Brain microvascular endothelial cell (primary cell): Measurements from ENCODE around the gene VWF.

Experiments used
- DNase-seq: peaks from one replicate; pipeline ENCODE4 v3.0.0-alpha.2; 2020
- H3K27ac ChIP-seq: fragments of 250-450 bp; sonication (Bioruptor Pico); 2 replicates; pipeline ENCODE4 v1.5.1; 2020; ENCODE audit warnings: mild to moderate bottlenecking, moderate library complexity
- H3K27me3 ChIP-seq: fragments of 250-450 bp; sonication (Bioruptor Pico); replicated peaks from 2 replicates; pipeline ENCODE4 v1.5.1; 2020; ENCODE audit warnings: mild to moderate bottlenecking
- H3K36me3 ChIP-seq: fragments of 250-450 bp; sonication (Bioruptor Pico); replicated peaks from 2 replicates; pipeline ENCODE4 v1.5.1; 2020; ENCODE audit warnings: mild to moderate bottlenecking
- H3K4me3 ChIP-seq: 2 replicates; pipeline ENCODE4 v1.5.1; 2011; ENCODE audit warnings: low read depth, mild to moderate bottlenecking, control low read depth, low read length, moderate library complexity
- CTCF ChIP-seq: IDR thresholded peaks from 2 replicates; pipeline ENCODE4 v1.5.1; 2011; ENCODE audit warnings: low read depth, mild to moderate bottlenecking, moderate library complexity, low read length, control low read depth, inconsistent platforms; ENCODE audit errors: missing control alignments
- in situ Hi-C: cut with HindIII; loops from 2 replicates; pipeline ENCODE4 v1.10.0; 2017; ENCODE audit warnings: low sequenced_read_pairs, low pct_ligation_motif_present

The VWF gene

GRCh38 chr12:5960783-5961182 lies 163.7 kb downstream of the VWF start:
- DNase-seq, result no peak
- TF ChIP-seq CTCF, result no peak
- Histone ChIP-seq H3K4me3 (no peak overlapping the region), H3K27me3 (no peaks in the 10 kb centered on the region), H3K27ac (no peak overlapping the region), H3K36me3 (no peaks in the 10 kb centered on the region)
- in situ Hi-C loops, result no loop called here

GRCh38 chr12:5956987-5957386 lies 167.5 kb downstream of the VWF start:
- Histone ChIP-seq H3K27me3 (no peaks in the 10 kb centered on the region), H3K4me3 (no peak overlapping the region), H3K36me3 (no peaks in the 10 kb centered on the region), H3K27ac (no peak overlapping the region)
- in situ Hi-C loops, result no loop called here
- TF ChIP-seq CTCF, result no peak
- no peak for DNase-seq

- no peaks in the 10 kb centered on the region for H3K36me3 ChIP-seq
- in situ Hi-C loops, result no loop called here
- H3K27me3 ChIP-seq, result no peaks in the 10 kb centered on the region
- no peak for DNase-seq
- no peak overlapping the region for H3K27ac ChIP-seq
- TF ChIP-seq CTCF, result no peak
- H3K4me3 ChIP-seq, result no peak overlapping the region
Measured at GRCh38 chr12:5954661-5955060, 169.8 kb downstream of the VWF start.

GRCh38 chr12:5953835-5954586 lies 170.5 kb downstream of the VWF start:
- in situ Hi-C loops, result no loop called here
- H3K4me3 ChIP-seq, result no peak overlapping the region
- no peak overlapping the region for H3K27ac ChIP-seq
- DNase-seq, result no peak
- H3K27me3 ChIP-seq, result no peaks in the 10 kb centered on the region
- TF ChIP-seq CTCF, result no peak
- no peaks in the 10 kb centered on the region for H3K36me3 ChIP-seq

GRCh38 chr12:5952031-5952430 lies 172.4 kb downstream of the VWF start:
- H3K27me3 ChIP-seq, result peaks cover 2% of the 10 kb centered on the region
- TF ChIP-seq CTCF, result no peak
- no peak overlapping the region for H3K4me3 ChIP-seq
- DNase-seq, result no peak
- no peaks in the 10 kb centered on the region for H3K36me3 ChIP-seq
- H3K27ac ChIP-seq, result no peak overlapping the region
- in situ Hi-C loops, result no loop called here

- peaks cover 27% of the 10 kb centered on the region for H3K27me3 ChIP-seq
- in situ Hi-C loops, result no loop called here
Measured at GRCh38 chr12:5948696-5949095, 175.8 kb downstream of the VWF start.

More at GRCh38 chr12:5948696-5949095, 175.8 kb downstream of the VWF start:
- Histone ChIP-seq H3K4me3 (no peak overlapping the region), H3K36me3 (no peaks in the 10 kb centered on the region), H3K27ac (no peak overlapping the region)
- DNase-seq, result no peak
- TF ChIP-seq CTCF, result no peak
